ENCODE results near the gene FOXO3.

- no peak for TF ChIP-seq POLR2A (IDR thresholded peaks at IDR 0.05)
- no peak for TF ChIP-seq CTCF (IDR thresholded peaks at IDR 0.05)
Measured at GRCh38 chr6:108677357-108677756, 116.6 kb downstream of the FOXO3 start.

Measured in right lobe of liver (tissue), 4 donors.